OCI-M2 (cell line): ENCODE data around the gene TRPM7.
"Not testable (repeated sequence)": the region's sequence is repeated elsewhere in the genome, so short reads cannot be mapped to it uniquely, and the experiment has no call there.

Experiments
- DNase-seq: peaks from one replicate; lab custom pipeline; 2025; ENCODE audit not compliant: unreplicated experiment; lab: John Stamatoyannopoulos, UW

TRPM7 gene, protein sequence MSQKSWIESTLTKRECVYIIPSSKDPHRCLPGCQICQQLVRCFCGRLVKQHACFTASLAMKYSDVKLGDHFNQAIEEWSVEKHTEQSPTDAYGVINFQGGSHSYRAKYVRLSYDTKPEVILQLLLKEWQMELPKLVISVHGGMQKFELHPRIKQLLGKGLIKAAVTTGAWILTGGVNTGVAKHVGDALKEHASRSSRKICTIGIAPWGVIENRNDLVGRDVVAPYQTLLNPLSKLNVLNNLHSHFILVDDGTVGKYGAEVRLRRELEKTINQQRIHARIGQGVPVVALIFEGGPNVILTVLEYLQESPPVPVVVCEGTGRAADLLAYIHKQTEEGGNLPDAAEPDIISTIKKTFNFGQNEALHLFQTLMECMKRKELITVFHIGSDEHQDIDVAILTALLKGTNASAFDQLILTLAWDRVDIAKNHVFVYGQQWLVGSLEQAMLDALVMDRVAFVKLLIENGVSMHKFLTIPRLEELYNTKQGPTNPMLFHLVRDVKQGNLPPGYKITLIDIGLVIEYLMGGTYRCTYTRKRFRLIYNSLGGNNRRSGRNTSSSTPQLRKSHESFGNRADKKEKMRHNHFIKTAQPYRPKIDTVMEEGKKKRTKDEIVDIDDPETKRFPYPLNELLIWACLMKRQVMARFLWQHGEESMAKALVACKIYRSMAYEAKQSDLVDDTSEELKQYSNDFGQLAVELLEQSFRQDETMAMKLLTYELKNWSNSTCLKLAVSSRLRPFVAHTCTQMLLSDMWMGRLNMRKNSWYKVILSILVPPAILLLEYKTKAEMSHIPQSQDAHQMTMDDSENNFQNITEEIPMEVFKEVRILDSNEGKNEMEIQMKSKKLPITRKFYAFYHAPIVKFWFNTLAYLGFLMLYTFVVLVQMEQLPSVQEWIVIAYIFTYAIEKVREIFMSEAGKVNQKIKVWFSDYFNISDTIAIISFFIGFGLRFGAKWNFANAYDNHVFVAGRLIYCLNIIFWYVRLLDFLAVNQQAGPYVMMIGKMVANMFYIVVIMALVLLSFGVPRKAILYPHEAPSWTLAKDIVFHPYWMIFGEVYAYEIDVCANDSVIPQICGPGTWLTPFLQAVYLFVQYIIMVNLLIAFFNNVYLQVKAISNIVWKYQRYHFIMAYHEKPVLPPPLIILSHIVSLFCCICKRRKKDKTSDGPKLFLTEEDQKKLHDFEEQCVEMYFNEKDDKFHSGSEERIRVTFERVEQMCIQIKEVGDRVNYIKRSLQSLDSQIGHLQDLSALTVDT (N-terminal part only)

DNA sequence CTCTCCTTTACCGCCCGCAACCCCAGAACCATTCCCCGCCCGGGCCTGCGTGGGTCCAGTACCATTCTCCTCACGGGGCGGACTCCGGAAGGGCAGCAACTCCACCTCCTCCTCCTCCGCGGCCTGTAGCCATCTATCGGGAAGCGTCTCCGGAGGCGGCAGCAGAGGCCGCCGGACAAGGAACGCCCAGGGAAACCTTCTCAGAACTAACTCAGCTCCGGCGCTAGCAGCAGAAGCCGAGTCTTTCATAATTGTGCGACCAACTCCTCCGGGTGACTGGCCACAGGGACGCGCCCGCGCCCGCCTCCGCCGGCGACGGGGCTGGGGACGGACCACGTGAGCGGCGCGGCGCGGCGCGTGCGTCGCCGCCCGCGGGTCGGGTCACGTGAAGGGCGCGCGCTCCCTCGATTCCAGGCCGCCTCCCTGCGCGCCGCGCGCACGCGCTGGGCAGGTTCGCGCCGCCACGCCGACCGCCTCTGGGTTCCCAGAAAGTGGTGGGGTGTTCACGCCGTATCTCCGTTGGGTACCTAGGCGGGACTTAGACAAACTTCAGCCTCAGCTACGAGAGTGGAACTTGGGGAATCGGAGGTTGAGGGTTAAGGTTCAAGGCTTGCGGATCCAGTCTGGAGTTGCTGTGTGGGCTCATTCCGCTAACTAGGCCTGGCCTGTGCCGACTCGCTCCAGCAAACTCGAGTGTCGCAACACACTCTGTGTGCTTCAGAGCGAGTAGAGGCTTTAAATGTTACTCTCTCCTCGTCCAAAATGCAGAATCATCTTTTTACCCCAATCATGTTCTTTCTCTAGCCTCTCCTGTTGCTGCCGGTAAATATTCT is at the start of gene TRPM7:
Gene TRPM7 (minus strand): TSS at position 329 of the 833 bp plus-strand sequence. CDS start 264 bp downstream, at position 65.
- no peak for DNase-seq

- DNase-seq = no peak
Measured at GRCh38 chr15:50735156-50735555, 48.6 kb upstream of the TRPM7 start.

DNA sequence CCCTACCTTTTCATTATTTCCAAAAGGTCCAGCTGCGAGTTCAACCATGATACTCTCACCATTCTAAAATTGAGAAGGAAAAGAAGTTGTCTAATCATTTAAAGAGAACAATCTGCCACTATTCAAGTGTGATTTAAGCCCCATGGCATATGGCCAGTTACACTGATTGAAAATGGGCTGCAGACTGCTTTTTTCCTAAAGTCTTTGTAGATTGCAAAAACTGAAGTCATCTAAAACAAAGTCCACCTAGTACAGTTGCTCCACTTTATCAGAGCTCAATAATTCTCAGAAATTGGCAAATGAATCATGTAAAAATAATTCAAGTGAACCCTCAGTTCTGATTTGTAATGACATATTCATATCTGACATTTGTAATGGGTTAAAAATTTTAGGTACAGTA is 39.7 kb upstream of the TRPM7 start:
- DNase-seq = no peak

DNA sequence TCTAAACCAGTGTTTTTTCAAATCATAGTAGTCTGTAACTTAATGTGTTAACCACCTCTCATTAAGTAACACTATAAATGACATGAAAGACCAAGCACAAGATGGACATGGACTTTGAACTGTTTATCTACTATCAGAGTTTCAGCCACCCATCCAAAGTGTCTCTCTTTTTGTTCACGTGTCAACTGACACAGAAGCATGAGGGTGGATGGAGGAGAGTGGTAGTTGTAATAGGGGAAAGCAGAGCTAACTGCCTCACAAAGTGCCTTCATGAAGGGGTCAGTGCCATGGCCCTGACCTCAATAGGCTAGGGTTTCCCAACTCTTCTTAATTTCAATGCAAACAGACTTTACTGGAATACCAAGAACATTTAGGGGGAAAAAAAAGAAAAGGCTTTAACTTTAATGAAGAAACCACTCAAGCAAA is 32.1 kb upstream of the TRPM7 start:
- DNase-seq = no peak

DNA sequence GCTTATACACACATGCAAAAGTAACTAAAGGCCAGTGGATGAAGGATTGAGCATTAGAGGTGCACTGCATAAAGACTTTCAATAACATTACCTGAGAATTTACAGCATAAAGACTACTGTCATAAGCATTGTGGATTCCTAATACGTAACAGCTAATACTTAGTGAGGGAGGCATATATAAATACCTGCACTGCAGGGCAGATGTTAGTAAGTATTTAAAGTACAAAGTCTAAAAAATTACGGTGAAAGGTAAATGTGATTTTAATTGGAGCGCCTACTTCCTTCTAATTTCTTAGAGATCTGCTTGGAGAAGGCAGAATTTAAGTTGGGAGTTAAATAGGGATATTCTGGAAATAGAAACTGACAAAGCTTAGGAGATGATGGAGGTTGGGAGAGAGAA is 25.4 kb upstream of the TRPM7 start:
- DNase-seq = no peak

DNA sequence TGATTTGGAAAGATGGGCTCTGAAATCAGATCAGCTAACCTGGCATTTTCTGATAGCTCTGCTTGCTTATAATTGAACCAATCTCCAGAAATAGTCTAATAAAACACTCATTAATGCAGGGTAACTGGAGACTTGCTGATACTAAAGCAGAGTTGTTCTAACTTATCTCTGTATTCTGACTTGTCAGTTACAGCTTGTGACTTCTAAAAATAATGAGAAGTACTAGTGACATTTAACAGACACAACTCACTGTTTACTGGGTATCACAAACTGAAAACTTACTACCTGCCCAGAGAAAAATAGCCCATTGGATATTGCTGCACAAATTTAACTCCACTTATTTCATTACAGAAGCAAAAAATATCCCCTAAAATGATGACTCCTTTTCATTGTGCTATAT is 24.0 kb upstream of the TRPM7 start:
- no peak for DNase-seq

DNA sequence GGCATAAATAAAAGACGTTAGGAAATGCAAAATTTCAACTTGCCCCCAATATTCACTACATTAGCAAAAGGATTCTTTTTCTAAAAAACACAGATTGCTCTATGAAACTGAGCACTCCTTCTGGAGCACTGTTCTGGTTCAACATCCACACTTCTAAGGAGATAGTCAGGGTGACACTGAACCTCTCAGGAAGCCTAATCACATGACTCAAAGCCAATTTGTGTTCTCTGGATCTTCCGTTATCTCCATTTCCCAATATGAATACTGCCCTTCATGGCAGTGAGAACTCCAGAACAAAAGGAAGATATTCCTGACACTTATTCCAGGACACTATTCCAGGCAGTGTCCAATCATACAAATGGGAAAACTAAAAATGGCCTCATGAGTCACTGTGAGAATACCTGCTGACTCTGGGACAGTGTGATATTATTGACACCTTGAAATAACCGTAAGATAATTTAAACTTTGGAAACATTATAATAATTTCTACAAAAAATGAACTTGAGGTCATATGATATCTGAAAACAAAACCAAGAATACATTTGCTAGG is 21.4 kb upstream of the TRPM7 start:
- no peak for DNase-seq

- DNase-seq = no peak
Measured at GRCh38 chr15:50702762-50703334, 16.3 kb upstream of the TRPM7 start.

DNA sequence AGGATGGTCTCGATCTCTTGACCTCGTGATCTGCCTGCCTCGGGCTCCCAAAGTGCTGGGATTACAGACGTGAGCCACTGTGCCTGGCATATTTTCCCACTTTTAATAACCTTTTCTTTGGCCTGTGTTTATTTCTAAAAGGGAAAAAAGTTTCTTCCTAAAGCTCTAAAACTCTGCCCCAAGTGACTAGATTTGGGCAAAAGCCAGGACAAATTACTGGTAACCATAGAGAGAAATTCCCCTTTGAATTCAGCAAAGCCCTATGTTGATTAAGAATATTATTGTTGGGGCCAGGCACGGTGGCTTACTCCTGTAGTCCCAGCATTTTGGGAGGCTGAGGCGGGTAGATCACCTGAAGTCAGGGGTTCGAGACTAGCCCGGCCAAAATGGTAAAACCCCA is 11.5 kb upstream of the TRPM7 start:
- DNase-seq = no peak

DNA sequence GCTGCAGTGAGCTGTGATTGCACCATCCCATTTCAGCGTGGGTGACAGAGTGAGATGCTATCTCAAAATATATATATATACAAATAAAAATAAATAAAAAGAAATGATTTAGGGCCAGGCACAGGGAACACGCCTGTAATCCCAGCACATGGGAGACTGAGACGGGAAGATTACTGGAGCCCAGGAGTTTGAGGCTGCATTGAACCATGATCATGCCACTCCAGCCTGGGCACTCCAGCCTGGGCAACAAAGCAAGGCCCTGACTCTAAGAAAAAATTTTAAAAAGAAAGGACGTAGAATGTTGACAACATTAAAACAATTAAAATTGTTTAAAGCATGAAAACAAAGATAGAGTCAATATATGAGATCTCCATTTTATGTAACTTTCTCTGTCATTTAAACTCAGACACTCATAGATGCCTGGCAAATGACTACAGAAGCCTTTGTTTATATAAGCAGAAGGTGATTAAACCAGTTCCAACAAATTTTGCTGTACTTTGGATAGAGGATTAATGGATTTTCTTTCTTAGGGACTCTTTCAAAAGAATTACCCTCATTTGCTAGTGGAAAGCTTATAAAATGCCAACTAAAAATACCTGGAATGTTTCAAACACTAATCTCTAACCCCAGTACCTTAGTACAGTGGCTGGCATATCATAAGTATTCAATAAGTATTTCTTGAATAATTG is 10.7 kb upstream of the TRPM7 start:
- no peak for DNase-seq

DNA sequence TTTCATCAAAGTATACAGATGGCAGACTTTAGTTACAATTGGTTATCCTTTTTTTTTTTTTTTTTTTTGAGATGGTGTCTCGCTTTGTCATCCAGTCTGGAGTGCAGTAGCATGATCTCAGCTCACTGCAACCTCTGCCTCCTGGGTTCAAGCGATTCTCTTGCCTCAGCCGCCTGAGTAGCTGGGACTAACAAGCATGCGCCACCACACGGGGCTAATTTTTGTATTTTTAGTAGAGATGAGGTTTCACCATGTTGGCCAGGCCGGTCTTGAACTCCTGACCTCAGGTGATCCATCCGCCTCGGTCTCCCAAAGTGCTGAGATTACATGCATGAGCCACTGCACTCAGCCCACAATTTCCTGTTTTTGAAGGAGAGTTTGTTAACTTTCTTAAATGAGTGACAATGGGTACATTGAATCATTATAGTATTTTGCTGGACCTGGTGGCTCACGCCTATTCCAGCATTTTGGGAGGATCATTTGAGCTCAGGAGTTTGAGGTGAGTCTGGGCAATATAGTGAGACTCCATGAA is 8.1 kb upstream of the TRPM7 start:
- DNase-seq = not testable (repeated sequence)

GRCh38 chr15:50687302-50687902 is 805 bp upstream of the TRPM7 start:
- DNase-seq = no peak

GRCh38 chr15:50685976-50686468 is 575 bp downstream of the TRPM7 start:
- DNase-seq = peak; percentile 30

DNA sequence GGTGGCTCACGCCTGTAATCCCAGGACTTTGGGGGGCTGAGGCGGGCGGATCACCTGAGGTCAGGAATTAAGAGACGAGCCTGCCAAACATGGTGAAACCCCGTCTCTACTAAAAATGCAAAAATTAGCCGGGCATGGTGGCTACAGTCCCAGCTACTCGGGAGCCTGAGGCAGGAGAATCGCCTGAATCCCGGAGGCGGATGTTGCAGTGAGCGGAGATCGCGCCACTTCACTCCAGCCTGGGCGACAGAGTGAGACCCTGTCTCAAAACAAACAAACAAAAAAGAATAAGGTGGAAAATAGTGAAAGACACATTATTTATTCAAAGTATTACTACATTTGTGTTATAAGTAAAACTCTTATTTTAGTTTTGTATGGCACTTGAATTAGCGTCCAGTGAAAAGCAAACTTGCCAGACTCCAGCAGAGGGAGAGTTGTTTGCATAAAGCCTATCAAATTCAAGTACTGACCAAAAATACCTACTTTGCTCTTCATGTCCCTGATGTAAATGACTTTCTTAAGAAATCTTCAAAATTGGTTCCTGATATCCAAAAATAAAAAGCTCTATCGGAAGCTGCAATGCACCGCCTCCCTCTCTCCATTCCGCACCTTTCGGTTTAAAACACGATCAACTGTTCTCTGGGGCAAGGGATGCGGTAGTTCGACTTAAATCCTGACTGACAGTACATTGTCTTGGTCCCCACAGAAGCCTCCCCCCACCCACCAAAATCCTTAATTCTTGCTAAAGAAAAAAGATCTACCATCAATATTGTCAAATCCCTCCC is 1.2 kb downstream of the TRPM7 start:
- DNase-seq = no peak

GRCh38 chr15:50681467-50681866 is 5.1 kb downstream of the TRPM7 start:
- no peak for DNase-seq

DNA sequence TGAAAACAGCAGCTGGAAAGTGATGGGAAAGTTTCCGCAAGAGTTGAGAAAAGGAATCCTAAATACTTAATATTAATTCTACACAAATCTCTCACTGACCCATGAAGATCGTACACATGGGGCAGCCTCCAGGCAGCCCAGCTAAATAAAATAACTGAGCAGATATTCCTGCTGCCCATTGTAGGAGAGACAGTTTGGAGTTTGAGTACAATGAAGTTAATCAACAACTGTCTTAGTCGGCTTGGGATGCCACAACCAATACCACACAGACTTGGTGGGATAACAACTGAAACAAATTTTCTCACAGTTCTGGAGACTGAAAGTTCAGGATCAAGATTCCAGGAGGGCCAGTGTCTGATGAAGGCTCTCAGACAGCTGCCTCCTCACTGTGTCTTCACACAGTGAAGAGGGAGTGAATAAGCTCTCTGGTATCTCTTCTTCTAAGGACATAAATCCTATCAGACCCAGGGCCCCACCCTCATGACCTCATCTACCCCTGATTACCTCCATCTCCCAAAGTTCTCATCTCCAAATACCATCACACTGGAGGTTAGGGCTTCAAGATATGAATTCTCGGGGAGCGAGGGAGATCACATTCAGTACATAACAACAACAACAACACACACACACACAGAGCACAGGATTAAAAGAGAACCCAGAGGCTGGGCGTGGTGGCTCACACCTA is 9.7 kb downstream of the TRPM7 start:
- DNase-seq = no peak

GRCh38 chr15:50675535-50676144 is 11.0 kb downstream of the TRPM7 start:
- no peak for DNase-seq
